NCI-H1048 (cell line): ENCODE results near the gene C10orf71.

ENCODE experiments used
- DNase-seq: peaks from one replicate; lab custom pipeline; 2025; lab: John Stamatoyannopoulos, UW

C10orf71 gene

DNA sequence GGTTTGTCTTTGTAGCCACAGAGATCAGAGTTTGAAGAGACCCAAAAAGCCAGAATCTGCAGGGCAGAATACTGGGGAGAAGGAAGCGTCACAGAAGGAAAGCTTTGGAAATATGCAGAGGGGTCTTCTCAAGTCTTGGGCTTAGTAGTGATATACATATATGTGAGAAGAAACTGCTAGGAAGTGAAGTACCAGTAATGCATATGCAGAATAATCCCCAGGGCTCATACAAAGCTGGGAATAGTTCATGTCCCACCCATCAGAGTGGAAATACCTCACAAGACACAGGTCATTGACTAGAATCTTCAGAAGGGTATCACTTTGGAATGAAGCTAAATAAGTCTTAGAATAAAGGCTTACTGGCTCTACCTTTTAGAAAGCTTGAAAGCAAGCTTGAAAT, 39.6 kb downstream of the C10orf71 start:
- no peak for DNase-seq

DNA sequence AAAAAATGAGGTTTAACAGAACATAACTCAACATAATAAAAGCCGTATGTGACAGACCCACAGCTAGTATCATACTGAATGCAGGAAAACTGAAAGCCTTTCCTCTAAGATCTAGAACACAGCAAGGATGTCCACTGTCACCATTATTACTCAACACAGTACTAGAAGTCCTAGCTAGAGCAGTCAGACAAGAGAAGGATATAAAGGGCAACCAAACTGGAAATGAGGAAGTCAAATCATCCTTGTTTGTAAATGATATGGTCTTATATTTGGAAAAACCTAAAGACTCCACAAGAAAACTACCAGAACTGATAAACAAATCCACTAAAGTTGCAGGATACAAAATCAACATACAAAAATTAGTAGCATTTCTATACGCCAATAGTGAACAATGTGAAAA, 45.9 kb downstream of the C10orf71 start:
- DNase-seq: no peak

DNA sequence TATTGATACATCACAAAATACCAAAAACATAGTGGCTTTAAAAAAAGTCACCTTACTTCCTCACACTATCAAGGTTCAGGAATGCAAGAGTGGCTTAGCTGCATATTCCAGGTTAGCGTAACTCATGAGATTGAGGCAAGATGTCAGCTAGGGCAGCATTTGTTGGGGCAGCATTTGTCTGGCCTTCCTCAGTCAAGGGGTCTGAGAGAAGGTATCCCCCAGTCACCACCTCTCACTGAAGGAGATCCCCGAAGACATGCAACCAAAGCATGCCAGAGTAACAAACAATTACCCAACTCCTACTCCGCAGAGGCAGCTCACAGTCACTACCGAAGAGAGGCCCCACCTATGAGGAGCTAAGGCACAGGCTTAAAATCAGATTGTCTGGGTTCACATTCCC, 48.4 kb downstream of the C10orf71 start:
- DNase-seq: no peak

DNA sequence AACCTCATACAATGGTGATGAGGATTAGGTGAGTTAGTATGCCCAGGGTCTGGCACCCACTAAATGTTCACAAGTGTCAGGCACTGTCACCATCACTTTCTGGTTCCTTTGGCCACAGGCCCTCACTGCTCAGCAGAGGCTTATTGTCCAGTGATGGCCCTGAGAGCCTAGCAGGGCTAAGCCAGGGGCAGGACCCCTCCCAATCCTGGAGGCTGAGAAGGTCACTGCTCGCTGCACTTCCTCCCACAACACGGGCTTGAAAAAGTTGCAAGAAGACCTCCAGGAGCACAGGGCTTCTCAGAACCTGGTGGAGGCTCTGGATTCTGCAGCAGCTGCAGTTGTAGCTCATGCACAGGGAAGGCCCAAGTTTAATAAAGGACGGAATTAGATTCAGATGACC, 48.9 kb downstream of the C10orf71 start:
- DNase-seq: no peak

DNA sequence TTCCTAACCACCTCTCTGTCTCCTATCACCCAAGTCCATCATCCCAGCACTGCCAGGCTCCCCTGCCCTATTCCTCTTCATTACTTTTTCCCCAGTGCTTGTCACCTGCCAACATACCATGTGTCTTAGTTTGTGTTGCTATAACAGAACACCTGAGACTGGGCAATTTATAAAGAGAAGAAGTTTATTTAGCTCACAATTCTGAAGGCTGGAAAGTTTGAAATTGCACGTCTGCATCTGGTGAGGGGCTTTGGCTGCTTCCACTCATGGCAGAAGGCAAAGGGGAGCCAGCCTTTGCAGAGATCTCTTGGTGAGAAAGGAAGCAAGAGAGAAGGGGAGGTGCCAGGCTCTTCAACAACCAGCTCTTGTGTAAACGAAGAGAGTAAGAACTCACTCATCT, 49.6 kb downstream of the C10orf71 start:
- DNase-seq: no peak

DNA sequence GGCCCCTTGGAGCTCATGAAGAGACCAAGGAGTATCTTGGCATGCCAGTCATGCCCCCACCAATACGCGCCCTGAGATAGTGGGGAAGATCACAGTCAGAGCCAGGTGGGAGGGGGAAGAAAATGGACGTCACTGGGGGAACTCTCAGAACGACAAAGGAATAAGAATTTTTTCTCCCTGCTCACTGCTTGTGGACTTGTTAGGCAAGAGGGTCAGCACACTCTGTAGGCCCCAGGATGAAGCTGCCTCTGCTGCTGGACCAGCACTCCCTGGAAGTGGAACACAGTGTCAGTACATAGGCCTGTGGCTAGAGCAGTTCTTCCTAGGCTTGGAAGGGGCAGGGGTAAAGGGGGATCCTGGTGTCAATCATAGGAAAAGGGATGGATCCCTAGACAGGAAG, 50.4 kb downstream of the C10orf71 start:
- no peak for DNase-seq

DNA sequence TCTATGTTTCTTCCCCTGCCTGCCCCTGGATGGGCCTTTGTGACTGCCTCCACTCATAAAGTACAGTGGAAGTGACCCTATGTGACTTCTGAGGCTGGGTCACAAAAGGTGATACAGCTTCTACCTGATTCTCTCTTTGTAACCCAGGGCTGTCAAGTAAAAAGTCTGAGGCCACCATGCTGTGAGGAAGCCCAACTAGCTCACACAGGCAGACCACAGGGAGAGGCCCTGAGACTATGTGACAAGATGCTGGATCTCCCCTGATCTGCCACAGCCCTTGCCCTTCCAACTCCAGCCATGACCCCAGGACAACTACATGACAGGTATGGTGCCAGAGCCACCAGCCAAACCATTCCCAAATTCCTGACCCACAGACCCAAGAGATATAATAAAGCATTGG, 51.2 kb downstream of the C10orf71 start:
- no peak for DNase-seq

DNA sequence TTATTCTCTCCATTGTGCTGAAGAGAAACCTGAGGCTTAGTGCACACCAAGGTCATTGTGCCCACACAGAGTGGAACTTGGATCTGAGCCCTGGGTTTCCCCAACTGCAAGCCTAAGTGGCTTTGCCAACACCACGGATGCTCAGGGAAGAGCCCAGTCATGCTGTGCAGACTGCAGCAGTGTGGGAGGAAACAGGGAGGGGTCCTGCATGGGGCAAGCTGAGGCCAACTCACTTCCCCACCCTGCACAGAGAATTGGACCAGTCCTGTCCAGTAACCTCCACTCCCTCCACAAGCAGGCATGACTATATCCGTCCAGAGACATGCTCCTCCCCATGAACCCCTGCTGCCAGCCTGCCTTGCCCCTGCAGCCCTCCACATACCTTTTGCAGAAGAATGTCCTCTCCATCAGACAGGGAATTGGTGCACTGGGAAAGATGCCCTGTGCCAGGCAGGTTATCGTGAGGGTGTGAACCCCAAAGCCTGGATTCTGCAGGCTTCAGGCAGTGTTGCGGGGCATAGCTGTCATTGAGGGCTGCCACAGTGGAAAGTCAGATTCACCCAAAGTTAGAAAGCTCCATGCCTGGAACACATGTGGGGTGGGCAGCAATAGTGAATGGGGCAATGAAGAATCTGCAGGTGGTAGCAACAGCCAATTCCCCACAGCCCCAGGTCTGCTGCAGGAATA, 52.0 kb downstream of the C10orf71 start:
- DNase-seq: no peak

DNA sequence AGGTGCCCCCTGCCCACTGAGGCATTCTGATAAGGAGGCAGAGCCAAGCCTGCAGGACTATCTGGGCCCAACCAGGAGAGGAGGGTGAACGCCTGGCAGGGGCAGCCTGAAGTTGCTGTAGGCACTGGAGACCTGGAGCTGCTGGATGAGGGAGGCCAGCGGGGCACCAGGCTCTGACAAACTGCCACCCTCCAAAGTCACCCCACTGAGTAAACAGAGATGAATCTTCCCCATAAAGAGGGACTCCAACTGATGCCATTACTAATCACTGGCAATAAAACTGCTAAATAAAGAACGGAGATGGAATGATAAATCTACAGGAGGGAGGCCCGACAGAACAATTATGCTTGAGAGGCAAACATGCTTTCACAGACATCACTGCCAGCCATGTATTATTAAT, 52.7 kb downstream of the C10orf71 start:
- no peak for DNase-seq

DNA sequence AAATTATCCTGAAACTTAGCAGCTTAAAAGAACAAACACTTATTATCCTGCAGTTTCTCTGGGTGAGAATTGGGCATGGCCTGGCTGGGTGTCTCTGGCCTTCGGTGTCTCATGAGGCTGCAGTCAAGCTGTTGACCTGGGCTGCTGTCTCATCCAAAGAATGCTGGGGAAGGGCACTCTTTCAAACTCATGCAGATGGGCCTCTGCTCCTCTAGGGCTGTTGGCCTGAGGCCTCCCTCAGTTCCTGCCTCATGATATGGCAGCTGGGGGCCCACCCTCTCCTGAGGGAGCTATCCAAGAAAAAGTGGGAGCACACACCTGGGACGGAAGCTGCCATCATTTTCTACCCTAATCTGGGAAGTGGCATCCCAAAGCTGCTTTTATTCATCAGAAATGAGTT, 53.4 kb downstream of the C10orf71 start:
- DNase-seq: no peak

DNA sequence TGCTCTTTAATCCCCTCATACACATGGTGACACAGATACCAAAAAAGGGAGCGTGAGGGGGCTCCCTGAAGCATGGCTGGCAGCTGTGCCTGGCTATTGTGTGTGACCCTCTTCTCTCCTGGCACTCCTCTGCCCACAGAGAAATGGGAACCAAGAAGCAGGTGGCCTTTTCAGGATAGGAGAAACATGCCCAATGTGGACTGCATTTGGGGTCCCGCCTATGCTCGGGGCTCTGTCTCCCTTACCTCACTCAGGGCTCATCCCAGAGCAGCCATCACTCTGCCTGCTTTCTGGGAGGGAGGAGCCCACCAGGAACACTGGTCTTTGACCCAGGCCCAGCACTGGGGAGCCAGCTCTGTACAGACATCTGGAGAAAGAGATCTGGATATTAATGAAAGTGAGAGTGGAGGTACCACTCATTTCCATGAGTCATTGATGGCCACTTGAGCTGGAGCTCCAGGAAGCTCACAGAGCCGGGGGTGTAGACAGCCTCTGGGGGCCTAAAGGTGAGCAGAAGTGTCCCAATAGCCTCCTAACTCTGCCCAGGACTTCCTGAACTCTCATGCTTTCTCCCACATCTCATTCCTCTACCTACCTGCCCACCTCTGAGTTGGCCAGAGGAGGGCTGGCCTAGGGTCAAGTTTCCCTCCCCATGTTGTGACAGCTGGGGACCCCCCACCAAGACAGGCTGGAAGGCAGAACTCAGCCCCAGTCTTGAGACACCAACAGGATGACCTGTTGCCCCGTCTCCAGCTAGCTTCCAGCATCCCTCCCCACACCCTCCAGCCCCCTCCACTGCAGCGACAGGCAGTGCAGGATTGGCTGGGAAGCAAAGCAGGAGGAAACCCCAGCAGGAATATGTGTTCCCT, 54.3 kb downstream of the C10orf71 start:
- DNase-seq: no peak

DNA sequence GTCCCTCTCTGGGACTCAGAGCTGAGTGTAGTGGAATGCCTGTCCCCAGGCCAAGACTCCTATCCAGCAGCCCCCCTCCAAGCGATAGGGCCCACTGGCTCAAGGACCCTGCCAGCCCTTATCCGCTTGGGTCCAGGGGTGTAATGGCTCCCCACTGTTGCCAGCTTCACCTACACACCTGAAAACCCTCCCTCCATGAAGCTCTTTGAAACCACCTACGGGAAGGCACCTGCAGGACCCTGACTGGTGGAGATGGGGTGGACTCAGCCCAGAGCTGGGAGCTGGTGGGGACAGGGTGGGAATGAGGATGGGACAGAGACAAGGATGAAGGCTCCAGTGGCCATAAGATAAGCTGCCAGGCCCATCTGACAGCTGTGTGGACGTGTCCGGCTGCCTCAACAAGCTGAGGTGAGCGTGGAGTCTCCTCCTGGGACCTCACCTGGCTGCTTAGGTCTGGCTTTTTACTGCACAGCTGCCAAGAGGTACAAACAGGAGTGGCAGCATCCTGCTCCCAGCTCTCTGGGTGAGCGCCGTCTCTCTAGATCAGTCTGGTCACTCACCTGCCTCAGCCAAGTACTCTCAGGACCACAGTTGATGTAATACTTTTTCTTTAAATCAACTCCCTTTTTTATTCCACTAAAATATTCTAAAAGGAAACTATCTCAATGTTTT, 55.1 kb downstream of the C10orf71 start:
- DNase-seq: no peak

DNA sequence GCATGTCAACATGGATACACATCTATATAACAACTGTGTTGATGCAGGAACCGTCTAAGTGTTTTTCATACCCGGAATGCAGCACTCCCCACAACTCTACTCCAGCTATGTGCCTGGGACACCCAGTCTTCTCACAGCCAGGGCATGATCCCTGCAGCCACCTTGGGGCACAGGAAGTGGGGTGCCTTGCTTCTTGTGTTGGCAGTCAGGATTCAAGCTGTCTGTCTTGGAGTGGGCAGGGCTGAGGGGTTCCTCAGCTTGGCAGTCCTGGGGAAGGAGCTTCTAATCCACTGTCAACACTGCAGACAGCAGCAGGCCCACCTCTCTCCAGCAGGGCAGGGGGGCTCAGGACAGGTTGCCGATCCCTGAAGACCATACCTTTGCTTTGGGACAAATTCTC, 55.6 kb downstream of the C10orf71 start:
- DNase-seq: no peak

DNA sequence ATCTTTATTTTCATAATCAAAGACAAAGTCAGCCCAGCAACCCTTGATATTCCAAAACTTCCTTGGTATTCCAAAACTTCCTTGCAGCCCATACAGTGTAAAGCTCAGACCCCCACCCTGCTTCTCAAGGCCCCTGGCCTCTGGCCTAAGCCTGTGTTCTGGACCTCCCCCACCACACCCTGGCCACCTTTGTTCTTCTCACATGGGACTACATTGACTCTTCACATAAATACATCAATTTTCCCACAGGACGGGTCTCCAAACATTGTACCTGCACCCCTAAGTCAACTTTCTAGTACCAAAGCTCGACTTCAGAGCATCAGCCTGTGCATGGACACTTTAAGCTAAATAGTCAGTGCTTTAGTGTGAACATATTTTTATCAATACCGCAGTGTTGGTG, 56.3 kb downstream of the C10orf71 start:
- DNase-seq: no peak

DNA sequence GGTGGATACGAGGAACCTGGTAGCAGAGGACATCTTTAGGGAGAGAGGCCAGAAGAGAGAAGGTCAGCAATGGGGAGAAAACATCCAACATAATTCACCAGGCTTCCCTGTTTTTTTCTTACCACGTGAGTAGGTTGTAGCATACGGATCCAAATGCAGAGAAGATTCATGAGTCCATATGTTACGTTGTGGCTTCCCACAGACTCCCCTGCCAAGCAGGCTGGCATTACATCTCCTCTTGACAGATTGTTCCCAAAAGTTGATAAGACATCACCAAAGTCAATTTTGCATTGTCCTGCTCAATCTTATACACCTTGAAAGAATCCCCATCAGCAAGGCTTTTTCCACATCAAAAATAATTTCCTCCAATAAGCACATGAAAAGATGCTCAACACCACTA, 57.2 kb downstream of the C10orf71 start:
- no peak for DNase-seq

DNA sequence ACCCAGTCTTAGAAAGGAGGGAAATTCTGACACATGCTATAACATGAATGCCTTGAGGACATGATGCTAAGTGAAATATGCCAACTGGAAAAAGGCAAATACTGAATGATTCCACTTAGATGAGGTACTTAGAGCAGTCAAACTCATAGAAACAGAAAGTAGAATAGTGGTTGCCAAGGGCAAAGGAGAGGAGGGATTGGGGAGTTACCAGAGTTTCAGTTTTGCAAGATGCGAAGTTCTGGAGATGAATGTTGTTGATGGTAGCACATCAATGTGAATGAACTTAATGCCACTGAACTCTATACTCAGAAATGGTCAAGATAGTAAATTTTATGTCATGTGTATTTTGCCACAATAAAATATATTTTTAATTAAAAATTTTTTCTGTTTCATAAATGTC, 58.0 kb downstream of the C10orf71 start:
- DNase-seq: no peak

DNA sequence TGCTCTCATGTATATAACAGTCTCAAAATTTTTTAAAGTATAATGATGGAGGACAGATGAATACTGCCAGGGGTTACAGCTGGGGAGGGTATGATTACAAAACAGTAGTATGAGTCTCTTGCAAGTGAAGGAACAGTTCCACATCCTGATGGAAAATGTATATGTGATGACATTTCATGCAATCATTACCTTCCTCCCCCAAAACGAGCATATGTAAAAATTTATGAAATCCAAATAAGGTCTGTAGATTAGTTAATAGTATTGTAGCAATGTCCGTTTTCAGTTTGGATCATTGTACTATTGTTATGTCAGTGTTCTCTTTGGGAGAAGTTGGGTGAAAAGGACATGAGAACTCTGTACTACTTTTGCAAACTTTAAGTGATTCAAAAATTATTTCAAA, 58.9 kb downstream of the C10orf71 start:
- DNase-seq: no peak

DNA sequence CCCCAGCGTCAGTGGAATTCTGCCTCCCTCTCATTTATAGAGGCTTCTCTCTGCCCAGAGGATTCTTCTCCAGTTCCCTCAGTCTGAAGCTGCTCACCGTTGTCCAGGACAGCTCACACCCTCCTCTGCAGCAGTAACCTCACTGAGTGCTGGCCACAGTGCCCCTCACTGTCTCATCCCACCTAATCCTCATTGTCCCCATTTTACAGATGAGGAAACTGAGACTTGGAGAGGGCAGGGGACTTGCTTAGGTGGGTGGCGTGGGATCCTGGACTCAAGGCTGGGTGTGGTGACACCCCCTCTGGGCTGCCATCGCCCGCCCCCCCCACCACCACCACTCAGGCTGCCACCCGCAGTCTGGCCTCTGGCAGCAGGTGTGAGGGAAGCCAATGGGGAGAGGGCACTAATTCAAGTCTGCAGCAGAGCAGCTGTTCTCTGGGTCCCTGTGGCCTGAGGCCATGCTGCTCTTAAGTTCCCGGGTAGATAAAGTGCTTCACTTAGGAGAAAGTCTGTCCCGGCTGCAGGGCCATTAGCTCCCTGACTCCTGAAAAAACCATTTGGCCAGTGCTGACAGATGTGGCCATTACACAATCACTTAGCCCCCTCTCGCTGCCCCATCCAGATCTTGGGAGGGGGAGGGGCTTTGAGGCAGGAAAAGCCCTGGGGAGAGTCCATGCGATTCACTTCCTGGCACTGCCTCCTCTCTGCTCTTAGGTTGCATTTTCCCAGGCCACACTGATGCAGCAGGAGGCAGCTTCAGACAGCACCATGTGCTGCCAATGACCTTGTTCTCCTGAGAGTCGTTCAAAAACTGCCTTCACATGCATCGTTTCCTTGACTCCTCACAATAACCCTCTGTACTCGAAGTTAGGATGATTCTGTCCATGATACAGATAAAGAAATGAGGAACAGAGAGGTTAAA, 60.6 kb downstream of the C10orf71 start:
- DNase-seq: no peak

DNA sequence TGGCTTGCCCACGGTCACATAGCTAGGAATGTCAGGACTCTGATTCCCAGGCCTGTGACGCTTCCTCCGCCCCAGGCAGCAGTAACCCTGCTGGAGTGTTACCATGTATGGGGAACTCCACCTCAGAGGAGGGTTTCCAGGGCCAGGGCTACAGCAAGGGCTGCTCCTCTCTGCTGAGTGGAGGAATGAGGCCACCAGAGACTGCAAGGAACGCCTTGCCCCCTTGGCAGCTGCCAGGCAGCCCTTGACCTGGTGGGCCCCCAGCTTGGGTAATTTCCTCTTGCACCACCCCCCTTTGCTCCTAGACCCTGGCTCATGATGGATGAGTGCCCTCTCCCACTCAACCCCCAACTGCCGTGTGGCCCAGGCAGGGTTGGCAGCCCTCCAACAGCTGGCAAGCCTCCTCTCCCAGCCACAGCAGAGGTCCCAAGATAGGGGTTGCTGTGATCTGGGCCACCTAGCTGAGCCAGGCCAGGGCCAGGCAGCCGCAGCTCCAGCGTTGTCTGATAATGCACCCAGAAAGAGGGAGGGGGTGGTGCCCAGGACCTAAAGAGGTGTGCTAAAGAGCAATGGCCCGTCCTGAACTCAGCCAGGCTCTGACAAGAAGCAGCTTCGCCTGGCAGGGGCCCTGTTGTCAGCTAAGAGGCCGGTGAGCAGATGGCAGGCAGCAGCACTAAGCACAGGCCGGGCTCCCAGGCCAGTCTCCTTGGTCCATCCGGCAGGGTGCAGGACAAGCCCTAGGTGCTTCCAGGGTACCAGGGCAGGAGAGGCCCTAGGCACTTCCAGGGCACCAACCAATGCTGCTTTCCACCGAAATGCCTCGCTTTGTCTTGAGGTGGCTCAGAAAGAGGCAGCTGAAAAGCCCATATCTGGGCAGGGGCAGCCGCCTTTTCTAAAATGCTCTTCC, 61.6 kb downstream of the C10orf71 start:
- DNase-seq: no peak

DNA sequence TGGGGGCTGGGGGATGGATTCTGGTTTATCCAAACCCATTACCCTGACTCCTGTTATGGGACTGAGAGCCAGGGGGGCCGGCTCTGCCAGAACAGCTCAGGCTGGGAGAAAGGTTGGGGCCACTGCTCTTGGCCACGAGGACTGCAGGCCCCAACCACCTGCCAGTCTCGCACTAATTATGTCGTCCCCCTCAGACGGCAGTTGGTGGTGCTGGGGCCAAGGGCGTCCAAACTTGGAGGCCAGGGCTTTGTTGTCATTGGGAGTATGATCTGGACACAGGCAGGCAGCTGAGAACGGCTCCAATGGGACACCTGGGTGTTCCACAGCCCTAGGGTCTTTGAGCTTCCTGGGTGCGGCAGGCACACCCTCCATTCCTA, 62.2 kb downstream of the C10orf71 start:
- no peak for DNase-seq
